Measurements from ENCODE around the gene ALPI. TPM values are rescaled to one million over a fixed set of nuclear protein-coding genes. Genes with fewer than 3 reads are reported as not detected.
"Not testable (repeated sequence)": the region's sequence is repeated elsewhere in the genome, so short reads cannot be mapped to it uniquely, and the experiment has no call there.

The ALPI gene
- total and polyA plus RNA-seq, 2 donors (not counting 1 experiment from before 2014, with no cell fraction given): not detected

GRCh38 chr2:232409617-232410016 is 46.3 kb upstream of the ALPI start:
- not testable (repeated sequence) for H3K4me2 ChIP-seq (ENCODE audit: extremely low read depth, insufficient read depth, low read length); H3K9ac ChIP-seq (ENCODE audit: insufficient read depth, low read length); H2AFZ ChIP-seq (ENCODE audit: low read length); DNase-seq (ENCODE audit: low read depth in 2 of 2); H3K36me3 ChIP-seq (ENCODE audit: control insufficient read depth, insufficient read depth, low read length); H3K27ac ChIP-seq (ENCODE audit: insufficient read depth, low read length); H3K27me3 ChIP-seq (ENCODE audit: control insufficient read depth, insufficient read depth, low read length); H3K9me3 ChIP-seq (ENCODE audit: control insufficient read depth, insufficient read depth, low read depth, low read length); H4K20me1 ChIP-seq (ENCODE audit: control insufficient read depth, extremely low read depth, insufficient read depth, low read length); H3K4me3 ChIP-seq (replicated peaks in 1 of 4; ENCODE audit: control extremely low read depth in 1 of 4, insufficient read depth in 1 of 4, low read depth in 3 of 4, low read length in 4 of 4); H3K79me2 ChIP-seq (ENCODE audit: control insufficient read depth, insufficient read depth, low read length); H3K4me1 ChIP-seq (ENCODE audit: control insufficient read depth, extremely low read depth, insufficient read depth, low read length)

- no peak overlapping the region for H2AFZ ChIP-seq (ENCODE audit: low read length)
- no peaks in the 10 kb centered on the region for H3K27me3 ChIP-seq (ENCODE audit: control insufficient read depth, insufficient read depth, low read length)
- no peaks in the 10 kb centered on the region for H3K36me3 ChIP-seq (ENCODE audit: control insufficient read depth, insufficient read depth, low read length)
- H3K9me3 ChIP-seq (ENCODE audit: control insufficient read depth, insufficient read depth, low read depth, low read length): no peaks in the 10 kb centered on the region
- H3K79me2 ChIP-seq (ENCODE audit: control insufficient read depth, insufficient read depth, low read length): no peaks in the 10 kb centered on the region
- no peak overlapping the region for H3K9ac ChIP-seq (ENCODE audit: insufficient read depth, low read length)
- no peak for TF ChIP-seq CTCF (conservative IDR thresholded peaks at IDR 0.05 in 1 of 2, IDR thresholded peaks at IDR 0.05 in 1 of 2; ENCODE audit: low read depth in 1 of 2, low read length in 2 of 2)
- TF ChIP-seq EZH2 (IDR thresholded peaks at IDR 0.05; ENCODE audit: low read length, missing control alignments): no peak
- no peaks in the 10 kb centered on the region for H3K4me1 ChIP-seq (ENCODE audit: control insufficient read depth, extremely low read depth, insufficient read depth, low read length)
- no peak for DNase-seq (ENCODE audit: low read depth in 2 of 2)
- no peak overlapping the region for H3K27ac ChIP-seq (ENCODE audit: insufficient read depth, low read length)
- H4K20me1 ChIP-seq (ENCODE audit: control insufficient read depth, extremely low read depth, insufficient read depth, low read length): no peaks in the 10 kb centered on the region
- H3K4me2 ChIP-seq (ENCODE audit: extremely low read depth, insufficient read depth, low read length): no peak overlapping the region
- no peak overlapping the region for H3K4me3 ChIP-seq (replicated peaks in 1 of 4; ENCODE audit: control extremely low read depth in 1 of 4, insufficient read depth in 1 of 4, low read depth in 3 of 4, low read length in 4 of 4)
These were observed 45.6 kb upstream of the ALPI start for GRCh38 chr2:232410238-232410900.

- Histone ChIP-seq H3K9me3 (ENCODE audit: control insufficient read depth, insufficient read depth, low read depth, low read length) (no peaks in the 10 kb centered on the region), H3K36me3 (ENCODE audit: control insufficient read depth, insufficient read depth, low read length) (no peaks in the 10 kb centered on the region), H3K27me3 (ENCODE audit: control insufficient read depth, insufficient read depth, low read length) (no peaks in the 10 kb centered on the region), H3K4me1 (ENCODE audit: control insufficient read depth, extremely low read depth, insufficient read depth, low read length) (no peaks in the 10 kb centered on the region), H3K9ac (ENCODE audit: insufficient read depth, low read length) (no peak overlapping the region), H3K4me2 (ENCODE audit: extremely low read depth, insufficient read depth, low read length) (no peak overlapping the region), H3K79me2 (ENCODE audit: control insufficient read depth, insufficient read depth, low read length) (no peaks in the 10 kb centered on the region), H3K27ac (ENCODE audit: insufficient read depth, low read length) (no peak overlapping the region), H4K20me1 (ENCODE audit: control insufficient read depth, extremely low read depth, insufficient read depth, low read length) (no peaks in the 10 kb centered on the region), H2AFZ (ENCODE audit: low read length) (no peak overlapping the region), H3K4me3 (replicated peaks in 1 of 4; ENCODE audit: control extremely low read depth in 1 of 4, insufficient read depth in 1 of 4, low read depth in 3 of 4, low read length in 4 of 4) (no peak overlapping the region)
- no peak for DNase-seq (ENCODE audit: low read depth in 2 of 2)
- TF ChIP-seq EZH2 (IDR thresholded peaks at IDR 0.05; ENCODE audit: low read length, missing control alignments): no peak
- no peak for TF ChIP-seq CTCF (conservative IDR thresholded peaks at IDR 0.05 in 1 of 2, IDR thresholded peaks at IDR 0.05 in 1 of 2; ENCODE audit: low read depth in 1 of 2, low read length in 2 of 2)
These were observed 43.9 kb upstream of the ALPI start for GRCh38 chr2:232411901-232412629.

Data from fibroblast of lung (primary cell).